22Rv1 (cell line): Measurements from ENCODE around the gene ASAP2.

Experiments used
- H3K27ac ChIP-seq: fragments of 450-650 bp; 2 replicates; pipeline ENCODE4 v1.5.1; 2017
- ZFX ChIP-seq: fragments of 450-650 bp; IDR thresholded peaks from 2 replicates; pipeline ENCODE4 v1.6.1; 2017; ENCODE audit warnings: antibody characterized with exemption, borderline replicate concordance
- TF ChIP-seq, protein P1 (sequence below): fragments of 450-650 bp; IDR thresholded peaks from 2 replicates; pipeline ENCODE4 v1.5.1; 2017; ENCODE audit warnings: mild to moderate bottlenecking

The ASAP2 gene

DNA sequence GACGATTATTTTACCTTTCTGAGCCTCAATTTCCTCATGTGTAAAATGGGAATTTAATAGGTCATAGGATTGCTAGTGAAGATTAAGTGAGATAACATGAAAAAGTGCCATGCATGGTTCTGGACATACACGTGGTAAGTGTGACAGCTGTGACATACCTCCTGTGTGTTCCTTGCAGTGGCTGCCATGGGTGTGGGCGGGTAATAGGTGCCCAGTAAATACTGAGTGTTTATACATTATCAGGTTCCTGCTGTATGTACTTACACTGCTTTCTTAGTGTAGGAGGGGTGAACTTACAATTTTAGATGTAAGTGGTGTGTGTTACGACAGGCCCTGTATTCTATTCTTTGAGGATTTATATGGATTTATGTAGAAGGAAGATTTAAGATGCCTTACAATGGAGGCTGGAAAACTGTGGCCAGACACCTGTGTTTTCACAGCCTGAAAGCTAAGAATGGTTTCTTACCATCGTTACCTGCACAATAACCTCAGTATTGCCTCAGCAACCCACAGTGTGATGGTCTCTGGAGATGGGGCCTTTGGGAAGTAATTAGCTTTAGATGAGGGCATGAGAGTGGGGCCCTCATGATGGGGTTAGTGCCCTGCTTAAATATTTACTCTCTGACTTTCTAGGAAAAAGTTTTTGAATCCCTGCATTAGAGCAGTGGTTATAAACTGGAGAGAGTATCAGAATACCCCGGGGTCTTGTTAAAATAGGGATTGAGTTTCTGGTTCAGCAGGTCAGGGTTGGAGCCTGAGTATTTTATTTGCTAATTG lies 78.1 kb downstream of the ASAP2 start:
- TF ChIP-seq ZFX = no peak
- H3K27ac ChIP-seq = no peak overlapping the region

DNA sequence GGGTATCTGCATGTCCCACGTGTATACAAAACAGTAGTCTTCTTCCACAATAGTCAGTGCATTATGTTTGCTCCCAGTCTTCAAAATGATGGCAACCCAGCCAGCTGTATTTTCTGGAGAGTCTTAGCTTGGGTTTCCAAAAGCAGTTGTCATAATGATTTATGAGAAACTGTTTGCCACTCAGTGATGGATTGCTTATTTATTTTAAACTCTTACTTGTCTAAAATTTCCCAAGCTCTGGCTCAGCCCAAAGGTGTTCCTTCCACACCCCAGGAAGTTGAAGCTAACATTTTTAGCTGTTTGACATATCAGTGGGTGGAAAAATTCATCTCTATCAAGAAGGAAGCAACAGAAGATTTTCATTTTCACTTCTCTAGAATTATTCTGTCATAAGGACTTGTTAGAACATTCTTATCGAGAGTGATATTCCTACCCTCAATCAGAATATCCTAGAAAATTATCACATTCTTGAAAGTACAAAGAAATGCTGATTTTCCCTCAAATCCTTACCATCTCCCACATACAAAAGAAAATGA lies 78.8 kb downstream of the ASAP2 start:
- H3K27ac ChIP-seq = no peak overlapping the region
- TF ChIP-seq ZFX = no peak
- TF ChIP-seq, protein P1, sequence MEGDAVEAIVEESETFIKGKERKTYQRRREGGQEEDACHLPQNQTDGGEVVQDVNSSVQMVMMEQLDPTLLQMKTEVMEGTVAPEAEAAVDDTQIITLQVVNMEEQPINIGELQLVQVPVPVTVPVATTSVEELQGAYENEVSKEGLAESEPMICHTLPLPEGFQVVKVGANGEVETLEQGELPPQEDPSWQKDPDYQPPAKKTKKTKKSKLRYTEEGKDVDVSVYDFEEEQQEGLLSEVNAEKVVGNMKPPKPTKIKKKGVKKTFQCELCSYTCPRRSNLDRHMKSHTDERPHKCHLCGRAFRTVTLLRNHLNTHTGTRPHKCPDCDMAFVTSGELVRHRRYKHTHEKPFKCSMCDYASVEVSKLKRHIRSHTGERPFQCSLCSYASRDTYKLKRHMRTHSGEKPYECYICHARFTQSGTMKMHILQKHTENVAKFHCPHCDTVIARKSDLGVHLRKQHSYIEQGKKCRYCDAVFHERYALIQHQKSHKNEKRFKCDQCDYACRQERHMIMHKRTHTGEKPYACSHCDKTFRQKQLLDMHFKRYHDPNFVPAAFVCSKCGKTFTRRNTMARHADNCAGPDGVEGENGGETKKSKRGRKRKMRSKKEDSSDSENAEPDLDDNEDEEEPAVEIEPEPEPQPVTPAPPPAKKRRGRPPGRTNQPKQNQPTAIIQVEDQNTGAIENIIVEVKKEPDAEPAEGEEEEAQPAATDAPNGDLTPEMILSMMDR = no peak

DNA sequence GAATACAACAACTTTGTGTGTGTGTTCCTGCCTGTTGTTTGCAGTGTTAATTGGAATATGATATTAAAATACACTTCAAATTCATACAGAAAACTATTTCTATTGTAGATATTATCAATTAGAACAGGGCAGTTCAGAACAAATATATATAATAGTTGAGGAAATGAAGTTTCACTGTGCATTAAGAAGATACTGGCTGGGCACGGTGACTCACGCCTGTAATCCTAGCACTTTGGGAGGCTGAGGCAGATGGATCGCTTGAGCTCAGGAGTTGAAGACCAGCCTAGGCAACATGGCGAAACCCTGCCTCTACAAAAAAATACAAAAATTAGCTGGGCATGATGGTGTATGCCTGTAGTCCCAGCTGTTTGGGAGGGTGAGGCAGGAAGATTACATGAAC lies 79.3 kb downstream of the ASAP2 start:
- H3K27ac ChIP-seq = no peak overlapping the region

DNA sequence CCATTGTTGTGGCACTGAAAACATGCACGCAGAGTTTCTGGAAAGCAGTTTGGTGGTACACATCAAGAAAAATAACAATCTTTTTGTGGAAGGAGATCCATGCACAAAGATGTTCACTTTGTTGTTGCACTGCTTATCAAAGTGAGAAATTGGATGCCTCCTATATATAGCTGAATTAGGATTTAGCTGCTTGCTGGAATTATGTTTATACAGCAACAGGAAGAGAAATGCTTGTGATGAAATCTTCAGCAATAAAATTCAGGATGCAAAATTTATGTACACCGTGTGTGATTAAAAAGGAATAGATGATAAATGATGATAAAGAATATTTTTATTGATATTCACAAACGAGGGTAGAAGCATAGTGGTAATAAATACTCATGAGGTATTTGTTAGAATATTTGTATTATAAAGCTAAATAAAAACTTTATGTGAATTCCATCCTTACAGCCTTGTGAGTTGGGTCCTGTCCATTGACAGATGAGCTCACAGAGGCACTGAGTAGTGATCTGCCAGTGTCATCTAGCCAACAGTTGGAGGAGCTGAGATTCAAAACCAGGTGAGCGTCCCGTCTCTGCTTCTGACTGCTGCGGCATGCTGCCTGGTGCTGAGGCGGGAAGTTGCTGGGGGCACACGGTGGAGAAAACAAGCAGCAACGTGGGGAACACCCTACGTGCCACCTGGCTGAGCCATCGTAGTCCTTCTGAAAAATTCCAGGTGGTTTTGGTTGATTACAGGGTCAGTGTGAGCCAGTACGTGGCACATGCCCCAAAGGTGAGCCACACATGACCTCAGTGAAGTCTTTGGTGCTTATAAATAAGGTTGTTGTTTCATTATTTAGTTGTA lies 80.2 kb downstream of the ASAP2 start:
- H3K27ac ChIP-seq = no peak overlapping the region
- TF ChIP-seq, protein P1 = no peak
- no peak for TF ChIP-seq ZFX

More for the DNA sequence above, 79.3 kb downstream of the ASAP2 start:
- TF ChIP-seq ZFX = no peak

DNA sequence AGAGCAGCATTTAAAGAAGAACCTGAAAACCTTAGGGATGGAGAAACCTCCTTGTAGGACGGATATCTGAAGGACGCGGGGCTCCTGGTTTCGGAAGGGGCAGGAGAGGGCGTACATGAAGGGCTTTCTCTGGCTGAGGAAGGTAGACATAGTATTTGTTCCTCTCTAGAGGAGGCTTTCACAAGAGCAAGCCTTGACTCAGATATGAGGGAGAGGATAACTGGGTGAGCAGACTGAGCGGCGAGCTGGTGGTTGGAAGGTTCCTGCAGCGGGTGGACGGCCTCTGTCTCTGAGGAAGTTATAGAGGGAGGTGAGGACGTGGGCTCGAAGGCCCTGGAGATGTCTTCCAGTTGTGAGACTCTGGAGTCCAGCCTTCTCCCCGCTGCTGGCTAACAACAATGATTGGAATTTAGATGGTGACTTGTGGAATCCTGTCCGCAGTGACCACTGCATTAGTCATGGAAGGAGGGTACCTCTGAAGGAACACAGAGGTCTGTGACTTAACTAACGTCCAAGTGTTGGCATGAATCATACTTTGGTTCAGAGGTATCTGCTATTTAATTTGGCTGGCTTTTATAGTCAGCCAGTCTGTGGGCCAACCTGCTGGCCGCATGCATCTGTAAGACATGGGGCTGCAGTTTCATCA lies 80.9 kb downstream of the ASAP2 start:
- TF ChIP-seq ZFX = no peak
- TF ChIP-seq, protein P1 = no peak
- H3K27ac ChIP-seq = no peak overlapping the region

DNA sequence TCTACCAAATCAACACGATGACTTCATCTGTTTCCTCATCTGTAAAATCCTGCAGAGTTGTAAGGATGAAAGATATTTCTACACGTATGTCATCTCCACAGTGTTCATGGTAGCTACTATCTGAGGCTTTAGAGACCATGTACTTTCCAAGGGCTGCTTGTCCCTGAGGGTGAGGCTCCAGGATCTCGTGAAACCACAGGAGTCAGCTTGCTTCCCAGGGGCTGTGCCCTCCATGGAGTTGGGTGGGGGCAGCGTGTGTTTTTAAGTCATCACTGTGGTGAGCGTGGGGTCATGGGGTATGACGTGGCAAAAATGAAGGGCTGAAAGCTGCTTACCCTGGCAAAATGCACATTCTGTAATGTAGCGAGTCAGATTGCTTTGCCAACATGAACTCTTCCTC lies 81.6 kb downstream of the ASAP2 start:
- H3K27ac ChIP-seq = no peak overlapping the region
- TF ChIP-seq ZFX = no peak
- TF ChIP-seq, protein P1 = no peak

DNA sequence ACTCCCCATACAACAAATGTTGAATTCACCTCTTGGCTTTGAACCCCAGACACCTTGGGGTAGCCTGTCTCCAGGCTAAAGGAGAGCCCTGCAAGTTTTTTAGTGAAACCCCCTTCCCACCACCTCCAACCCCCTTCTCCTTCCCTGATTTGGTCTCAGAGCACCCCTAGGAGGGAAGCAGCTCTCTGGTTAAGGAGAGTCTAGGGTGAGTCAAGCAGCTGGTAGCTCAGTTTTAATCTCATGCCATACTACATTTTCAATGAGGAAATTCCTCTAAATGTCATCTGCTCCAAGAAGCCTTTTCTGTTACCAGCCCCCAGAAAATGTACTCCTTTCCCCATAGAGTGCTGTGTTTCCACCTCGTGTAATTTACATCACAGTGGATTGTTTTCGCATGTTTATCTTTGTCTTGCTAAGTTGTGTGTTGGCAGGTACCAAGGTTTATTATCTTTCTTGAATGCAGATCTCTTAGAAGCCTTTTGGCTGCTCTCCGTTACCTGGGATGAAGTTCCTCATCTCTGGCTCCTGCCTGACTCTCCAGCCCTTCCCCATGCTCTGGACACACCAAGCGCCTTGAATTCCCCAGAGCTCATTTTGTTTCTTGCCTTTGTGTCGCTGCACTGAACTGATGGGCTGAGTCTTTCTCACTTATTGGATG lies 82.2 kb downstream of the ASAP2 start:
- H3K27ac ChIP-seq = no peak overlapping the region
- TF ChIP-seq, protein P1 = no peak
- TF ChIP-seq ZFX = no peak
